ENCODE results near the gene HDHD2.
A peak's percentile ranks its signal among the peaks of the same experiment; 100 is the strongest.
"Not testable (repeated sequence)": the region's sequence is repeated elsewhere in the genome, so short reads cannot be mapped to it uniquely, and the experiment has no call there.

HDHD2 gene

GRCh38 chr18:47150029-47150823, at the start of gene HDHD2:
TSS of gene HDHD2 (minus strand) at chr18:47150500. CDS start at chr18:47136439, 14,061 bp downstream.
- peak; percentile 74 for DNase-seq

GRCh38 chr18:47195961-47196360, 45.7 kb upstream of the HDHD2 start:
- DNase-seq, result not testable (repeated sequence)

- no peak for DNase-seq
These were observed 41.7 kb upstream of the HDHD2 start for GRCh38 chr18:47191961-47192360.

DNA sequence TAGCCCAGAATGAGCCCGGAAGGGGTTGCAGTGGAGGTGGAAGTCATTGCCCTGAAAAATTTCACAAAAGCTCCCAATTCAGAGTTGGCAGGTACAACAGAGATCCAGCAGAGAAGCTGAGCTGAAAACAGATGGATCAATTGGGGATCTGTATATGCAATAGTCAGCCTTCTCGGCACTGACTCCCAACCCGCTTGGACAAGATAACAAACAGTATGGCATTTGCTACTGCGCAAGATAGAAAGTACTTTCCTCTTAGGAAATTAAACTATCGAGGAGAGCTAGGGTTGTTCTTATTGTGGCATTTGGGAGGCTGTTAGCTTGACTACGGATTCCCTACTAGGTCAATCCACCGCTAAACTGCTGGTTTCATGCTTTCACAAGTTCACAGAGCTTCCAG, 37.4 kb upstream of the HDHD2 start:
- DNase-seq, result no peak

- no peak for DNase-seq
These were observed 34.2 kb upstream of the HDHD2 start for GRCh38 chr18:47184419-47185050.

DNA sequence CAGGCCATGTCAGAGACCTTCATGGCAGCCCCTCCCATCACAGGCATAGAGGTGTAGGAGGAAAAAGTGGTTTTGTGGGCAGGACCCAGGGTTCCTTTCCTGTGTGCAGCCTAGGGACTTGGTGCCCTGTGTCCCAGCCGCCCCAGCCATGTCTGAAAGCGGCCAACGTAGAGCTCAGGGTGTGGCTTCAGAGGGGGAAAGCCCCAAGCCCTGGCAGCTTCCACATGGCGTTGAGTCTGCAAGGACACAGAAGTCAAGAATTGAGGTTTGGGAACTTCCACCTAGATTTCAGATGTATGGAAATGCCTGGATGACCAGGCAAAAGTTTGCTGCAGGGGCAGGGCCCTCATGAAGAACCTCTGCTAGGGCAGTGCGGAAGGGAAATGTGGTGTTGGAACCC, 31.9 kb upstream of the HDHD2 start:
- not testable (repeated sequence) for DNase-seq

DNA sequence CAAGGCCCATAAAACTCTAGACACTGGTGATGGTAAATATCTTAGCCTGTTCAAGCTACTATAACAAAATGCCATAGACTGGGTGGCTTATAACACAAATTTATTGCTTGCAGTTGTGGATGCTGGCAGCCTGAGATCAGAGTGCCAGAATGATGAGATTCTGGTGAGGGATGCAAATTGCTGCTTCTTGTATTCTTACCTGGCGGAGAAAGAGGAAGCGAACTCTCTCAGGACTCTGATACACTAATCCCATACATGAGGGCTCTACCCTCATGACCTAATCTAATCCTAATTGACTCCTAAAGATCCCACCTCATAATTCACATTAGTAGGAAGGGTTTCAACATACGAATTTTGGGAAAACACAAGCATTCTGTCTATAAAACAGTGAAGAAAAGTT, 30.5 kb upstream of the HDHD2 start:
- no peak for DNase-seq

DNA sequence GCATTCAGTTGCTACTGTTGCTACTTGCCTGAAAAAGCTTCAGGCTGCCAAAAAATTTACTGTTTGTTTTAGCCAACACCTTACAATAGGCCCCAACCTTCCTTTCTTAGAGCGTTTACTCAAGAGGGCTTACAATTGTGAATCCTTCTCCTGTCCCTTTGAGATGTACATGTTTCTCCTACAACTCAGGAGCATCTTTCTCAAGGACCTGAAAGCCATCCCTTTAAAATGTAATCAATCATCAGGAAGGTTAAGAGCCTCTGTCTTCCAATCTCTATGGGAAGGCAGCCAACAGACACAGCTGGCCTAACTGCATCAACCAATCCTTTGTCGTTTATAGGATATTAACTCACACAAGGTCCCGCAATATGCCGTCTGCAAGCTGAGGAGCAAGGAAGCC, 29.2 kb upstream of the HDHD2 start:
- DNase-seq, result no peak

DNA sequence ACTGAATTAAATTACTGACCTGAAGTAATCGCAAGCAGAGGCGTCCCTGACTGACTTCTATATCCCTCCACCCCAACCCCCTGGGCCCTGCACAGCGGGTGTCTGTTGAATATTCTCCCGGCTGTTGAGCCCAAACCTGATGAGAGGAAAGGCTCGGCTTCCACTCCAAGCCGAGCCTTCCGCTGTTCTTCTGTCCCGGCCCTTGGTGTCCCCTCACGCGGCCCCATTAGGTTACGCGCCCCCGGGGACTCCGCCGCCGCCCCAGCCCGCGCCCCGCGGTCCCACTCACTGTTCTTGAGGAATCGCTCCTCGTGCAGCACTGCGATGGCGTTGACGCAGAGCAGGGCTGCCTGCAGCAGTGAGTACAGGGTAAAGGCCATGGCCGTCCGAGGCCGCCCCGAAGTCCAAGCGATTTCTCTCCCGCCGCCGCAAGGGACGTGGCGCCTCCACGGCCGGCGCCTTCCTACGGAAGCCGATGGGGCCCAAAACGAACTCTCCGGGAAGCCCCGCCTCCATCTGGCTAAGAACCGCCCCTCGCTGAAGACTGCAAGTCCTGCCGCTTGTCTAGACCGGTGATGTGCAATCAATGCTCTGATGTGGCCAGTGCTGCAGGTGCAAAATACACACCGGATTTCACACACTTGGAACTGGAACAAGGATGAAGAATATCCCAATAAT, 25.7 kb upstream of the HDHD2 start, which contains the start of gene IER3IP1:
IER3IP1 (minus strand) TSS at position 467 of the 678 bp plus-strand sequence; CDS start at position 380, 87 bp downstream.
- DNase-seq, result peak; percentile 86

- no peak for DNase-seq
These were observed 25.1 kb upstream of the HDHD2 start for GRCh38 chr18:47175283-47175897.

GRCh38 chr18:47174545-47175116, 24.3 kb upstream of the HDHD2 start:
- no peak for DNase-seq

- no peak for DNase-seq
These were observed 22.2 kb upstream of the HDHD2 start for GRCh38 chr18:47172476-47172875.

DNA sequence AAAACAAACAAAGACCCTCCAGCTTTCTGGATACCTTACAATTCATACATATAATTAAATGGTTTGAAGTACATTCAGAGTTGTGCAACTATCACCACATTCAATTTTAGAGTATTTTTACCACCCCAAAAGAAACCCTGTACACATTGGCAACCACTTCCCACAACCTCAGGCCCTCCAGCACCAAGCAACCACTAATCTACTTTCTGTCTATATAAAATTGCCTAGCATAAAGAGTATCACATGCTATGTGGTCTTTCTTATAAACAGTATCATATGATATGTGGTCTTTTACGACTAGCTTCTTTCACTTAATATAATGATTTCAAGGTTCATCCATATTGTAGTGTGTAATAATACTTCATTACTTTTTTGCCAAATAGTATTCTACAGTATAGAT, 18.6 kb upstream of the HDHD2 start:
- no peak for DNase-seq

DNA sequence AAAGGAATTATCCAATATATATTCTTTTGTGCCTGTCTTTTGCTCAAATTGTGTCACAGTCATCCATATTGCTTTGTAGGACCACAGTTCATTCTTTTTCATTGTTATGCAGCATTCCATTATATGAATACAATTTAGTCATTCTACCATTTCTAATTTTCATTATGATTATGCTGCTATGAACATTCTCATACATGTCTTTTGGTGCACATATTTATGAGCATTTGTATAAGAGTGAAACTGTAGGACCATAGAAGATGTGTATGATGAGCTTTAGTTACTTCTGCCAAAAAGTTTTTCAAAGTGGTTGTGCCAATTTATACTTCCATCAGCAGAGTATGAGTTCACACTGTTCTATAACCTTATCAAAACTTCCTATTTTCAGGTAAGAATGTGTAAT, 18.2 kb upstream of the HDHD2 start:
- no peak for DNase-seq

DNA sequence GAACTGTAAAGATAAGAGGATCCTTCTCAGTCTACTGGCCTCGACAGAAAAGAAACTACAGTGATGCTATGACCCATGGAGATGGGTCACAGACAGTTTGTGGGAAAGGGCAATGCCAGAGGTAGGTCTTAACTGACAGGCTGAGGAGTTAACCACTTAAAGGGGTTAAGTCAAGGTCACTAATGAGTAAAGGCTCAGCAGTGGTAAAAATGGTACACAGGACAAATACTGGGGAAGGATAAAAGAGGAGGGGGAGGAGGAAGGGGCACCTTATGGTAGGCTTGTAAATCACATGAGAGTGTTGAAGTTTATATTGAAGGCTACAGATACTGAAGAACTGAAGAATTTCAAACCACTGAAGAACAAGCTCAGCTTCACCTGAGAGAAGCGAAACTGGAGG, 16.0 kb upstream of the HDHD2 start:
- DNase-seq, result no peak

DNA sequence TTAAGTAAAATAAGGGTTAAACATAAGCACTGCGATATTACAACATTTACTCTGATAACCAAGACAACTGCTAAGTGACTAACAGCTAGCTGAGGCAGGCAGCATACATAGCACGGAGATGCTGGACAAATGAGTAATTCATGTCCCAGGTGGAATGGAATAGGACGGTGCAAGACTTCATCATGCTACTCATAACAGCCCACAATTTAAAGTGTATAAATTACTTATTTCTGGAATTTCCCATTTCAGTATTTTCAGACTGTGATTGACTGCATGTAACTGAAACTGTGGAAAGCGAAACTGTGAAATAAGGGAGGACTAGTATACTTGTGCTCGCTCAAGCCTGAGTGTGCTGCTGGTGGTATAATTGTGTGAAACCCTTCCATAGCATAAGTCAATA, 12.9 kb upstream of the HDHD2 start:
- no peak for DNase-seq

- DNase-seq, result no peak
These were observed 10.0 kb upstream of the HDHD2 start for GRCh38 chr18:47160256-47160655.

- DNase-seq, result not testable (repeated sequence)
These were observed 8.1 kb upstream of the HDHD2 start for GRCh38 chr18:47158404-47158803.

- no peak for DNase-seq
These were observed 1.1 kb upstream of the HDHD2 start for GRCh38 chr18:47151439-47151838.

DNA sequence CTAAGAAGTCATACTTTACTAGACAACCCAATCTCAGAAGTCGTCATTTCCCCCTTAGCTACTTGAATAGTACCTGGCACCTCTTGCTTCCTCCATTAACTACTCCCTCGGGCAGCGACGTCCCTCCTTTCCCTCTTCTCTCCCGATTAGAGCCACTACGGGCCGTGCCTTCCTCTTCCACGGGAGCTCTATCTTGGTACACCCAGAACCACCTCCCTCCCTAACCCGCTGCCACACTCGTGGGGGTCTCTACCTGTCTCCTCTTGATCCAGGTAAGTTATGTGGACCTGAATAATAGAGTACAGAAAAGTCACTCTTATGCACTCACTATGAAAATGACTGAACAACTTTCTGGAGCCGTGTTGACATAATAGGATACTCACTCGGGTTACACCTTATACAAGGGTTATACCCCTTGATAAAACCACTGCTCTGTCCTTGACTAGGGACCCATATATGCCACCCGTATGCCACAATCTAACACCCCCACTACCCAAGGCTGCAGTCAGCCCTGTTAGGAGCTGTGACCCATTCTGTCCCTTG, 595 bp upstream of the HDHD2 start:
- no peak for DNase-seq

DNA sequence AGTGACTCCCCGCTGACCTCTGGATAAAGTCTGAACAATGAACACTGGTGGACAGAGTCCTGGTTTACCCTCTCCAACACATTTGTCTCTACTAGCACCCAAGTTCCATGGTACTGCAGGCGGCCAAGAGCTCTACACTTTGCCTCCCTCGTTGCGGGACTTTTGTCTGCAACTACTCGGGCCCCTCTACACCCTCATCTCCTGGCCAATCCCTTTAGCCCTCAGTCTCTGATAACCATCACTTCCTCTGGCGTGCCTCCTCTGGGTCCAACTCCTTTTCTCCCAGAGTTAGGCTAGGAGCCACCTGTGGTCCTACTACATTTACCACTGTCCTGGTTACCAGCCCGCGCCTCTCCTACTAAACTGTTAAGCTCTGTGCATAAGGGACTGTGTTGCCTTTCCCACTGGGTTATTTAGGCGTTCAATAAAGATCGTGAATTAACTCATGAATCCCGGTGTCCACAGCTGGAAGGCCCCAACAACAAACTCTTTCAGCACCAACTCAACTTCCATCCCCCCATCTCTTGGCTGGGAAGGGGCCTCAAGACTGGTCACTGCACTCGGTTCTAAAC, 757 bp downstream of the HDHD2 start:
- DNase-seq, result no peak

GRCh38 chr18:47146206-47146605, 4.1 kb downstream of the HDHD2 start:
- no peak for DNase-seq
